Tibial artery (tissue), 4 donors: ENCODE measurements around the gene LYPD6B.

Experiments
- DNase-seq, 2 donors: peaks; one replicate each; pipeline ENCODE4 v3.0.0-alpha.2; 2019
- H3K27ac ChIP-seq, 2 donors: fragments of 200-600 bp; sonication (generic) in 1 of 2; 1 replicate in 1 of 2; 2 replicates in 1 of 2; pipeline ENCODE4 v1.5.1; 2018 to 2019; ENCODE audit warnings: mild to moderate bottlenecking in 1 of 2
- H3K27me3 ChIP-seq, 2 donors: fragments of 200-600 bp; sonication (generic) in 1 of 2; one replicate each; pipeline versions ENCODE4 v1.5.1 to v1.6.0; 2016 to 2019
- H3K36me3 ChIP-seq, 3 donors: fragments of 200-600 bp; sonication (generic) in 2 of 3; one replicate each; pipeline ENCODE4 v1.5.1; 2016 to 2019; ENCODE audit warnings: mild to moderate bottlenecking in 2 of 3
- H3K4me1 ChIP-seq, 4 donors: fragments of 200-600 bp; sonication (generic) in 2 of 4; 1 replicate in 3 of 4; 2 replicates in 1 of 4; pipeline ENCODE4 v1.5.1; 2016 to 2019
- H3K4me3 ChIP-seq, 2 donors: fragments of 200-600 bp; sonication (generic) in 1 of 2; 1 replicate in 1 of 2; 2 replicates in 1 of 2; pipeline ENCODE4 v1.5.1; 2018 to 2019; ENCODE audit warnings: mild to moderate bottlenecking in 2 of 2
- H3K9me3 ChIP-seq, 3 donors: fragments of 200-600 bp; sonication (generic) in 1 of 3; one replicate each; pipeline ENCODE4 v1.5.1; 2016 to 2019
- intact Hi-C: fragments of 100-400 bp; cut with DNase I; formaldehyde crosslinking; loops from one replicate; pipeline ENCODE4 v1.15.0; 2023; ENCODE audit warnings: low total_unique reads
- TF ChIP-seq, protein P1 (sequence below), 2 experiments: fragments of 200-600 bp in 1 of 2; fragments of 450-650 bp in 1 of 2; IDR thresholded peaks; one replicate each; pipeline ENCODE4 v1.5.1; 2017 to 2019; ENCODE audit warnings: antibody characterized with exemption in 2 of 2, mild to moderate bottlenecking in 1 of 2, moderate library complexity in 1 of 2

Gene LYPD6B

DNA sequence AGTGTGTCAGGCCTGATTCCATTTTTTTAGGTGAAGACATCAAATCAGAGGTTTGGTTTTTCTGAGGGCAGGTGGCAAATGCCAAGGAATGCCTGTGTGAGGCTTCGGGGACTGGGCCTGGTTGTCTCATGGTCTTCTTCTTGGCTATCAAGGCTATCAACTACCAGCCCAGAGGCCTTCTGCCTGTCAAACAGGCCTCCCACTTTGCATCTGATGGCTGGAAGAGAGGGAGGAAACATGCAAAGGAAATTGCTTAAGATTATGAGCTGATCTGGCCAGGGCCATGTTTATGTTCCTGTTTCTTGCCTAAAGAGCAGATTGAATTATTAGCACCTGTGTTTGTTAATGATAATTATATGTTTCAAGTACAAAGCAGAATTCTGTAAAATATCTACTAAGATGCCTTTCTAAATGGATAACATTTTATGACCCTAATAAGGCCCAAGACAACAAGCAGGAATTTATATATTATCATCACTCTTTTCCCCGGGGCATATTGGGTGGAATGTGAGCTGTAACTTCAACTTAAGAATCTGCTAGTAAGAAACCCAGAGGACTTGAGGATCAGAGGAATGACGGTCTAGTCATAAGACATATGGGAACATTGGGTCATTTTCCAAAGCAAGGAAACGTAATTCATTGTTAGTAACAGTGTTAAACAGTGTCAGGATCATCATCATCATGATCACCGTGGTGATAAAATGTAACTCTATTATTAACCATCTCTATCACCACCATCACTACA lies 123.2 kb downstream of the LYPD6B start:
- TF ChIP-seq, protein P1, sequence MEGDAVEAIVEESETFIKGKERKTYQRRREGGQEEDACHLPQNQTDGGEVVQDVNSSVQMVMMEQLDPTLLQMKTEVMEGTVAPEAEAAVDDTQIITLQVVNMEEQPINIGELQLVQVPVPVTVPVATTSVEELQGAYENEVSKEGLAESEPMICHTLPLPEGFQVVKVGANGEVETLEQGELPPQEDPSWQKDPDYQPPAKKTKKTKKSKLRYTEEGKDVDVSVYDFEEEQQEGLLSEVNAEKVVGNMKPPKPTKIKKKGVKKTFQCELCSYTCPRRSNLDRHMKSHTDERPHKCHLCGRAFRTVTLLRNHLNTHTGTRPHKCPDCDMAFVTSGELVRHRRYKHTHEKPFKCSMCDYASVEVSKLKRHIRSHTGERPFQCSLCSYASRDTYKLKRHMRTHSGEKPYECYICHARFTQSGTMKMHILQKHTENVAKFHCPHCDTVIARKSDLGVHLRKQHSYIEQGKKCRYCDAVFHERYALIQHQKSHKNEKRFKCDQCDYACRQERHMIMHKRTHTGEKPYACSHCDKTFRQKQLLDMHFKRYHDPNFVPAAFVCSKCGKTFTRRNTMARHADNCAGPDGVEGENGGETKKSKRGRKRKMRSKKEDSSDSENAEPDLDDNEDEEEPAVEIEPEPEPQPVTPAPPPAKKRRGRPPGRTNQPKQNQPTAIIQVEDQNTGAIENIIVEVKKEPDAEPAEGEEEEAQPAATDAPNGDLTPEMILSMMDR (IDR thresholded peaks at IDR 0.05) = no peak
- intact Hi-C loops = no loop called here
- Histone ChIP-seq H3K4me1 (no peaks in the 10 kb centered on the region), H3K27me3 (no peaks in the 10 kb centered on the region), H3K27ac (no peak overlapping the region), H3K4me3 (no peak overlapping the region), H3K36me3 (no peaks in the 10 kb centered on the region), H3K9me3 (peaks cover 0 to 3% (median 0%) of the 10 kb centered on the region in 3 donors)
- no peak for DNase-seq

DNA sequence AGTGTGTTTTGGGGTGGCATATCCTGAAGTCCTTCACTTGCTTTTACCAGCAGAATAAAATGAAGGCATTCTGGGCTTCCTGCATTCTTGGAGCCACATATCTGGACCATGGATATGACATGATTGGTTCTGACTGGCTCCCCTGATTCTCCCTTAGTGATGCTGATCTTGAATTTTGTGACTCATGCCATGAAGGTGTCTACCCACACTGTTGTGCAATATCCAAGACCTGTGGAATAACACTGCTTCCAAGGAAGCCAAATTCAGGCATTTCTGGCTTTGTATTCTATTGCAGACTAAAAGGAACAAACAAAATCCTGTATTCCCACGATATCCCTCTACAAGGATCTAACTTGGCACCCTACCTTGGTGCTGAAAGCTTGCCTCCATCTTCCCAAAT lies 125.8 kb downstream of the LYPD6B start:
- intact Hi-C loops = no loop called here
- TF ChIP-seq, protein P1 (IDR thresholded peaks at IDR 0.05) = no peak
- H3K27me3 ChIP-seq = no peaks in the 10 kb centered on the region
- peaks cover 0 to 3% (median 0%) of the 10 kb centered on the region in 3 donors for H3K9me3 ChIP-seq
- H3K4me3 ChIP-seq = no peak overlapping the region
- no peaks in the 10 kb centered on the region for H3K4me1 ChIP-seq
- no peak overlapping the region for H3K27ac ChIP-seq
- H3K36me3 ChIP-seq = no peaks in the 10 kb centered on the region
- no peak for DNase-seq

DNA sequence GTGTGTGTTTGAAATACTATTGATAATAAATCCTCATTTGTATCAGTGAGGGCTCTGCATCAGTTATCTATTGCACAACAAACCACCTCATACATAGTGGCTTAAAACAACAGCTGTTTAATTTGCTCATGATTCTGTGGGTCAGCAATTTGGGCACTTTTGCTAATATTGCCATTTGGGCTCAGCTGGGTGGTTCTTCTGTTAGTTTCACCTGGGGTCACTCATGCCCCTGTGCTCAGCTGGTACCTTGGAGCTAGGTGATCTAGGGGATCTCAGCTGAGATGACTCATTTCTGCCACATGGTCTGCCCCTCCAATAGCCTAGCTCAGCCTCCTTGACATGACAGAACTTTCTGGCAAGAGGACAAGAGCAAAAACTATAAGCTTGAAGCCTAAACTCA lies 126.3 kb downstream of the LYPD6B start:
- Histone ChIP-seq H3K9me3 (peaks cover 0 to 3% (median 0%) of the 10 kb centered on the region in 3 donors), H3K27ac (no peak overlapping the region), H3K27me3 (no peaks in the 10 kb centered on the region), H3K4me1 (no peaks in the 10 kb centered on the region), H3K36me3 (no peaks in the 10 kb centered on the region), H3K4me3 (no peak overlapping the region)
- DNase-seq = no peak
- intact Hi-C loops = no loop called here
- TF ChIP-seq, protein P1 (IDR thresholded peaks at IDR 0.05) = no peak

DNA sequence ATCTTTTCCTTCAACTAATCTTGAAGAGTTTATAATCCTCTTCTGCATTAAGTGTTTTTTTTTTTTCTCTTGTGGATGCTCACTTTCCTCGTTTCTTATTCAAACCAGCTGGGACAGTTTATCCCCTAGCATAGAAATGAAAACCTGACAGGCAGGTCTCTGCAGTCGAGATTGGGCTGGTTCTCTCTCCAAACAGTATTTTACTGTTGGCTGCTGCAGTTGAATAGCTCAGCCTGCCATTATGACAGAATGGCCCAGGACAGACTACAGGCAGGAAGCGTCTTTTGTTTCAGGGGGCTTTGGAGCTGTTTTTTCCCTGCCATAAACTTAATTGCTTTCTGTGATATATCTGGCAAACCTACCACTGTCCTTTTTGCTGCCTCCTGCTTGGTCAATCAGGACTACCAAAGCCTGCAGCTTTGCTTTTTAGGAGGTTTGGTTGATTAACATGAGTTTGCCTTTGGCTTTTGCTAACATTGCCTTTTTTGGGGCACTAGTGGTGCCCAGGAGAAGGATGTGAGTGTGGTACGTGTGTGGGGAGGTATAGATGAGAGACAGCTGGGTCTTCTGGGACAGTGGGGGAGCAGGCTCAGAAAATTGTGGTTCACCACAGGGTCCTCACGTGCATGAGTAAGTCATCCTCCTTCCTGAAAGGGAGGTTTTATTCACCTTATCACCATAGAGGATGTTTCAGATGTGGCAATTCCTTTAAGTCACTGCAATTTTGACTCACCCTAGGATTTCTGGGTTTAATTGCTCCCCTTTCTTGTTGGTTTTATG lies 128.7 kb downstream of the LYPD6B start:
- no peaks in the 10 kb centered on the region for H3K36me3 ChIP-seq
- no peak for DNase-seq
- peaks cover 0 to 3% (median 0%) of the 10 kb centered on the region in 3 donors for H3K9me3 ChIP-seq
- H3K4me3 ChIP-seq = no peak overlapping the region
- H3K27ac ChIP-seq = no peak overlapping the region
- no peaks in the 10 kb centered on the region for H3K27me3 ChIP-seq
- no peaks in the 10 kb centered on the region for H3K4me1 ChIP-seq
- TF ChIP-seq, protein P1 (IDR thresholded peaks at IDR 0.05) = no peak
- intact Hi-C loops = no loop called here

DNA sequence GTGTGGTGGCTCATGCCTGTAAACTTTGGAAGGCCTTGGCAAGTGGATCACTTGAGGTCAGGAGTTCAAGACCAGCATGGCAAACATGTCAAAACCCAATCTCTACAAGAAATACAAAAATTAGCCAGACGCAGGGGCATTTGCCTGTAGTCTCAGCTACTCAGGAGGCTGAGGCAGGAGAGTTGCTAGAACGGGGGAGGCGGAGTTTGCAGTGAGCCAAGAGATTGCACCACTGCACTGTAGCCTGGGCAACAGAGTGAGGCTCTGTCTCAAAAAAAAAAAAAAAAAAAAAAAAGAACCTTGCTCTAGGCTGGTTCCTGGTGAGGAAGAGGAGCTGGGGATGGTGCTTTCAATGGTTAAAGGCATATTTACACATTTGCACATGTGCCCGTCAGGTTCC lies 129.4 kb downstream of the LYPD6B start:
- Histone ChIP-seq H3K9me3 (peaks cover 0 to 3% (median 0%) of the 10 kb centered on the region in 3 donors), H3K27me3 (no peaks in the 10 kb centered on the region), H3K4me1 (no peaks in the 10 kb centered on the region), H3K36me3 (no peaks in the 10 kb centered on the region), H3K4me3 (no peak overlapping the region), H3K27ac (no peak overlapping the region)
- intact Hi-C loops = no loop called here
- TF ChIP-seq, protein P1 (IDR thresholded peaks at IDR 0.05) = no peak
- no peak for DNase-seq
